GM21360 (cell line): ENCODE measurements around the gene MAPKAP1.

Experiments
- ATAC-seq: cut with Tn5 transposase; IDR thresholded peaks from one replicate; pipeline ENCODE4 v1.9.1; 2021; ENCODE audit warnings: mild to moderate bottlenecking, moderate library complexity; ENCODE audit not compliant: unreplicated experiment

Gene MAPKAP1

DNA sequence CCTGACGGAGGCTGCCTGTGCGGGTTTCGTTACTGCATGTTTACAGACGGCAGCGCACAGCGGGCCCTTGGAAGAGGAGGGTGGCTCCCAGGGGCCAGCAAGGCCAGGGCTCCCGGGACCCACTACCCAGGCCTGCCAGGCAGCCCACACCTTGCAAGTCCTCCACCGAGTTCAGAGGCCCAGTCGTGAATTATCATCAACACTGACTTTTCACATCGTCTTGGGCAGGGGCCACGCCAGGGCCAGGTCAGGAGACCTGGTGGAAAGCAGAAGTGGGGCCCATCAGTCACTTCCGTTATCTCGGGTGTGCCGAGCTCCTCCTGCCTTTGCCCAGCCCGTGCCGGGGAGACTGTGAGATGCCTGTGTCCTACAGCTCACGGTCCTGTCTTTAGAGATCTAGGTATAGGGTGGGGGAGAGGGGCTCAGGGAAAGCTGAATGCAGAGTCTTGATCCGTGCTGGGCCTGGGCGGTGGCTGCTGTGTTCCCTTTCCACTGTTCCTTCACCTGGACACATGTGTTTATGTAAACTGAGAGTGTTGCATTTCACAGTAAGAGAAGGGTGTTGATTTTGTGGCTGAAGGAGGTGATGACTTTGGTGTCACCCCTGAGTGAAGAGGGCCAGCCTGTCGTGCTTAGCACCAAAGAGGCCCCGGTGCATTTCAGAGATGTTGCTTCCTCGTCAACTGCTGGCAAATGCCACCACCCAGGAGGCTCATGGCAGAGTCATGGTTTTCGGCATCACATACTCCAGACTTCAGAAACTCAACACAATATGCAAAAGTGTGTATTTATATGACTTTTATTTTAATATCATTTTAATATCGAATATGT is 270.2 kb downstream of the MAPKAP1 start:
- no peak for ATAC-seq

DNA sequence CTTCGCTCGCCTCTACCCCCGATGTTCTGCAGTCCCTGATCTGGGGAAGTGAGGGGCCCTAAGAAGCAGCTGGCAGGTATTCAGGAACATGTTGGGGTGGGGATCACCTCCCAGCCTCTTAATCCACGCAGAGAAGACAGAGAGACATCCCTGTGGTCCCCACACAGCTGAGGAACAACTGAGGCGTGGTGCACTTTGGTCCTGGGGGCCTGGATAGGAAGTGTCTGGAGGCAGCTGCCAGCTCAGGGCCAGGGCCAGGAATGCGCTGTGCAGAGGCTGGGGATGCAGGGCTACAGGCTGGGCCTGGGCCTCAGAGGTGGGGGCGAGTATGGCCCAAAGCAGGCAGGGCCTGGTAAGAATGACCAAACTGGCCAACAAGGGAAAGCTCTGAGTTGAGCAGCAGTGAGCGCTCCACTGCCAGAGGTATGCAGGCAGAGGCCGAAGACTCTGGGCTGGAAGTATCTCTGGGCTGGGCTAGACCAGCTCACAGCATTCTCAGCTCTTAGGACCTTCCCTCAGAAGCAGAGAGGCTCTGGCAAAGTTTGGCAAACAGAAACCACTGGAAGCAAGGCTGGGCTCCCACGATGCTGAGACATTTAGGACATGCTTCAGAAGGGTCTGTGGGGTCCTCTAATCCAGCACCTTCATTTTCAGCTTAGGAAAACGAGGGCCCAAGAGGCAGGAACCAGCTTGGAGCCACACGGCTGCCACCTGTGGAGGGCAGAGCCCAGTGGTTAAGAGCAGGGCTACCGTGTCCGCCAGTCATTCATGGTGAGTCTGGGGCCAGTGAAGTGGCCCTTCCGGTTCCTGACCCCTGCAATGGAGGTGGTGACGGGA is 271.0 kb downstream of the MAPKAP1 start:
- ATAC-seq, result no peak

DNA sequence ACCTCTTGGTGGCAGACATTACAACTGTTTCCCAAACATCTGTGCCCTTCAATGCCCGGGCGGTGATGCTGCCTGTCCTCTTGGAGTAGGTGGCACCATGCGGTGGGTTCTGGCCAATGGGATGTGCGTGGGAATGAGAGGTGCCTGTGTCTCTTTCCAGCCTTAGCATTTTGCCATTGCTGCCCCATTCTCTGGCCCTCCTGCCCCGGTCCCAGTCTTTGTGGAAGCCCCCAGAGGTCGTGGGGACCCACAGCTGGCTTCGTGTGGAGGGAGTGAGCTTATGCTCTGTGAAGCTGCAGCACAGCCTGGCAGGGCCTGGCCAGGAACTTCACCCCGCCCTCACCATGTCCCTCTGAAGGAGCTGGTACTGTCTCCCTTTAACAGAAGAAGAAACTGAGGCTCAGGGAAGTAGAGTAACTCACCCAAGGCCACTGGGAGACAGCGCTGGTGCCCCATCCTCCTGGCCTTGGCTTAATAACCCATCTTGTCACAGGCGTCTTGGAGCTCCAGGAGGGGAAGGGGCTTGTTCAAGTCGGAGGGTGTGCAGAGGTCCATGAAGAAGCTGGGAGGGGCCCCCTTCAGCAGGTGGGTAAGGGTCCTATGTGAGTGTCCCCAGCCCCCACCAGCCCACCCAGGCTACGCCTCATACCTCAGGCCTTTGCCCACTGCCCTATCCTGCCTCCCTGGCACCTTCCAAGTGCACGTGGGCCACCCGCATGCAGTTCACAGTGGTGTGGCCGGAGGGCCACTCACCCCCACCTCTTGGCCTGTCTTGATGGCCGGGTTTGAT is 271.8 kb downstream of the MAPKAP1 start:
- ATAC-seq, result no peak

DNA sequence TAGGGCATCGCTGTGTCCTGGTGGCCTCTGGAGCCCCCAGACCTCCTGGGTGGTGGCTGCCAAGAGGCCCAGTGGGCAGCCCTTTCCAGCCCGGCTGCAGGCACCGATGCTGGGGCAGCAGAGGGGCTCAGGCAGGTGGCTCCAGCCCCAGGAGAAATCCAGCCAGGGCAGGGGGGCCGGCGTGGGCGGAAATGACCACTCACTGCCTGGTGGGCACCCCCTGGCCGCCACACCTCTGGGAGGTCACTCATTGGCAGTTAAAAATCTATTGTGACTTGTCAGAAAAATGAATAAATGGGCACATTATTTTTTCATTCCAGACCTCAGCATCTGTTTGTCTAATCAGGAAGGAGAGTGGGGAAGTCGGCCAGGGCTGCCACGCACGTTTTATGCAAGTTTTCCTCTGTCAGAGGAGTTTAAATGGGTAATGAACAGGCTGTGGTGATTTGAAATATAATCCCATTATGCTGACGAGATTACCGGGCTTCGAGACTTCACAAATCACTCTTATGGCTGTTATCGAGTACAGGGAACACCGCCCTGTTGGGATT is 273.5 kb downstream of the MAPKAP1 start:
- ATAC-seq, result no peak

DNA sequence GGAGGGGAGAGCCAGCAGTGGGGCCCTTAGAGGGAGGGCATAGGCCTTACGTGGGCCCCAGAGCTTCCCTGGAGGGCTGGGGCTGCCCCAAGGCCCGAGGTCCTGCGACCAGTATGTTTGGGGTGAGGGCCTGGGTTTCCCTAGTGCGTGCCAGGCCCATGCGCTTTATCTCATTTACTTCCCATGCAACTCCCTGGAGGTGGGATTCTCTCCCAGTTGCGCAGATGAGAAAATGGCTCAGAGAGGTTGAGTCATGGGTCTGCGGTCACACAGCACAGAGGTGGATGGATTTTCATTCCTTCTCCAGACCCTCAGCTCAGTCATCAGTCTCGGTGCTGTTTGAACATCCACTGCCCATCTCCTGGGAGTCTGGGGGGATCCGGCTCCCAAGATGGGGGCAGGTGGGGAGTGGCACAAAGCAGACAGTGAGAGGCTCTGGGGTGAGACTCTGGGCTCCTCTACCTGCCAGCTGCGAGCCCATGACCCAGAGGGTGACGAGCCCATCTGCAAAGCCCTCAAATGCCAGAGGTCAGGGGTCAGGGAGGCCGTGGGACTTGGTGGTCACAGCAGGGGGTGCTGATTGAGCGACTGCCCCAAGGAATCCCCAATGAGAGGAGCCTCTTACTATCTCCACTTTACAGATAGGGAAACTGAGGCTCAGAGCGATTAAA is 274.2 kb downstream of the MAPKAP1 start:
- no peak for ATAC-seq

DNA sequence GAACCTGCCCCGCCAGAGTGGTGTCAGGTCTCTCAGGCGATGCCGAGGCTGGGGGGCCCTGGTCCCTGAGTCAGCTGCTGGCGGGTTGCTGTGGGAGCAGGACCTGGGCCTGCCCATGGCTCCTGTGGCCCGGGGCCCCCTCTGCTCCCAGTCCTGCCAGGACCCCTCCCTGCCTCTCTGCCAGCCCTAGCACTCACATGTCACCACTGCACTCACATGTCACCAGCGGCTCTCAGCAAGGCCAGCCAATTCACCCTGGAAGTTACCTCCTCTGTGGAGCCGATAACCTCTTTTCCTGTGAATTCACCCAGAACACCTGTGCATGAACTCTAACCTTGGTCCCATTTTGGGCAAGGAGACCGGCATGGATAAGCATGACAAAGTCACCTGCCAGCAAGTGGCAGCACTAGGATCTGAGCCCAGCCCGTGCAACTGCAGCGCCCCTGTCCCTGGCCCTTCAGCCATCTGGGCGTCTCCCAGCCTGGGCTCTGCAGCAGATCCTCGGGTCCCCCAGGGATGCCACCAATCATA is 275.2 kb downstream of the MAPKAP1 start:
- ATAC-seq, result no peak

DNA sequence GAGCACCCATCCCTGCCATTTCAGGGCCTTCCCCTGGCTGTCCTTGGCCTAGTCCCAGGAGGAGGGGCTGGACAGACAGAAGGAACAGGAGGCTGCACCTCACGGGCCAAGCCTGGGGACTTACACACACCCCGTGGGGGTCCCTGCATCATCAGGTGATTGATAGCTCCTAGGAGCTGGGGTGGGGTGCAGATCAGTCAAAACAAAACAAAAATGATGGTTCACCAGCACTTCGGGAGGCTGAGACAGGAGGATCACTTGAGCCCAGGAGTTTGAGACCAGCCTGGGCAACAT is 276.0 kb downstream of the MAPKAP1 start:
- ATAC-seq, result no peak

DNA sequence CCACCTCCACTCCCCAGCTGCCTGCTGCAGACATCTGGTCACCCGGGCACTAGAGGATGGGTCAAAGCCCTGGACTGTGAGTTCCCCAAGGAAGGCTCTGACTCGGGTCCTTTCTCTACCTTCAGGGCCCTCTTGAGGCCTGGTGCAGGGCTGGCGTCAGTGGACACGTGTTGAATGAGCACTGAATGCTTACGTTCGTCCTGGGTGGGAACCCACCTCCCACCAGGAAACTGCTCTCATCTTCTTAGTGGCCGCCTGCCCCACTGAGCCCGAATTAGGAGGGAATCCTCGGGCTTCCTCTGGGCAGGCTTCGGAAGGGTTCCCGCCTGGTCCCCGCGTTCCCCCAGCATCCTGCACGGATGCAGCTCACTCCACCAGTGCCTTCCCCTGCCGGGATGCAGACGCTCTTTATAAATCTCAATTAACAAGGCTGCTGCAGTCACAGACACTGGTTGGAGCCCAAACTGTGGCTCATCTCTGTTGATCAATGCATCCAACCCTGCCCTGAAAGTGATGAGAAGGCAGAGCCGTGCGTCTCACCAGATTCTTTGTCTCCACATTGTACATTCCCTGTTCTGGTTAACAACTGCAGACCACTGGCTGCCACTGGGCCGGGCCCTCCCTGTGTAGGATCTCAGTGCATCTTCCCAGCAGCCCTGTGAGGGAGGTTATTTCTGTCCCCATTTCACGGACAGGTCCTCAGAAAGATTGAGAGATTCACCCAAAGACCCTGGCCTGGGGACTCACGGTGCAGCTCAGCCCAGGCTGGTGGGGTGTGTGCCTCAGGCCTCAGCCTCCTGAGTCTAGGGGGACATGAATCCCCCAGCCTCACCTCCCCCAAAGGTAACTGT is 276.6 kb downstream of the MAPKAP1 start:
- no peak for ATAC-seq

DNA sequence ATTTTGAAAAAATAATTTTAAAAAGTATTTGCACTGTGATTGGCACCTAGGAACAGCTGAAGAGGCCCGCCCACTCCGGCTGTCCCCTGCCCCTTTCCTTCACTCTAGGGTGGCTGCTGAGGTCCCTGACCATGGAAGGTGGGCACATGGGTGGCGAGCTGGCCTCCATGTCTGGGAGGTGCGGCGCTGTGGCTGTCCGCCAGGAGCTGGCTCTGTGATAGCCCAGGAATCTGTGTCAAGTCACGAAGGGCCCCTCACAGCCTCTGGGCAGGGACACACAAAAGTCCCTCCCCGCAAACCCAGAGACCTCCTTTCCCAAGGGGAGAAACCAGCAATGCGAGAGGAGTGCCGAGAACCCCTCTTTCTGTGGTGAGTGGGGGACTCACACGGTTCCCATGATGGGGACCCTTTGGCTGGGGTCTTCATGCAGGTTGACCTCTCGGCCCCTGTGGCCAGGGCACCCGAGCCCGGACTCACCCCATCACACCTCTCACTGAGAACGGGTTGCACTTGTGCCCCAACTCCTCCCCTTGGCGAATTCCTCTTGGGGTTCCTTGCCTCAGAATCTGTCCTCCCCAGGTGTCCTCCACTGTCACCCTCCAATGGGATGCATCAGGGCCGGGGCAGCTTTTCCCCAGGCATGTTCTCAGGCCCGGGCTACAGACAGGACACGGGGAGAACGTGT is 277.4 kb downstream of the MAPKAP1 start:
- ATAC-seq, result no peak

DNA sequence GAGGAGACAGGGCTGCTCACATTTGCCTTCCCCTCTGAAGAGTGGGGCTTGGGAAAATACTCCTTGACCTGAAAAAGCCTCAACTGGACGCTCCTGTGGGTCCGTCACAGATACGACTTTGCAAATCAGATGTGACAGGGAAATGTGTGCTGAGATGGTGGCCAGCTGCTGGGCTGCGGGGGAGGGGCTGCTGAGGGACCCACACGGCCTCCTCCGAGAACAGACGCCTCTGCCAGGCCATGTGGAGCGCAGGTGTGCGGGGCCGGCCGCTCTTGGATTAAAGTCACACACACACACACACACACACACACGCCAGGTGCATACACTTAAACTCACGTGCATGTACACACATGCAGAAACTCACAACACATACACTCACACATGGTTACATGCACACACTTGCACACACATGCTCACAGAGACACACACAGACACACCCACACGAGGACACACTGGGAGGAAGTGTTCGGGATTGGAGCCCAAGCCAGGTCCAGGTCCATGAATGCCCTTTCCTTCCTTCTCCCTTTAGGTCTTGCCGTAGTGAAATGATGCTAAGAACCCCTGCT is 278.0 kb downstream of the MAPKAP1 start:
- no peak for ATAC-seq

DNA sequence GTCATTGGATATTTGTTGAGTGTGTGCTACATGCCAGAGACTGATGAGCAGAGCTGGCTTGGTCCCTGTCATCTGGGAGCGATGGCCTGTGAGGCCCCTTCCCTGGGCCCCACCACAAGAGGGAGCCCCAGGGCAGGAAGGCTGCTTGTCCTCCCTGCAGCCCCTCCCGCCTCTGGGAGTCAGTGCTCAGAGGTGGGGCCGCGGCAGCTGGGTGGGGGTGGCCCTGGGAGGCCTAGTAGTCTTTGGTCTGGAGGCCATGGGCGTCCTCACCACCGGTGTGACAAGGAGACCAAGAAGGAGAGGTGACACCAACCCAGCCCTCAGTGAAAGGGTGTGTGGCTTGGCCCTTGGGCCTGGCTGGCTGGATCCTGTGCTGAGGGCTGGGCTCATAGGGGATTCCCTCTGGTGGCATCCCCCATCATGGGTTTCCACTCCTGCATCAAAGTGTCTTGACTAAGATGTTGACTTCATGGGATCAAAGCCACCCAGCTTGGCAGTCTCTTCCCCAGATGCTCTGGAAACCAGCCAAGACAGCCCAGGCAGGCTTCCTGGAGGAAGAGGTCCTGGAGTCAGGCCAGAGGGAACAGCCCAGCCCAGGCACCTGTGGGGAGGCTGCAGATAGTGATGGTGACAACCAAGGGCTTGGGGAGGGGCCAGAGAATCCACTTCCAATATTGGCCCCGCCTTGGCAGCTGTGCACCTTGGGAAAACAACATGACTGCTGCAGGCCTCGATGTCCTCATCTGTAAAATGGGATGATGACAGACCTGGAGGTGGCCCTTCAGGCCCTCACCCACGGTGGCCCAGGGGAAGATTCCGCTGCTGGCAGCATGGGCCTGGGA is 278.7 kb downstream of the MAPKAP1 start:
- ATAC-seq, result no peak

DNA sequence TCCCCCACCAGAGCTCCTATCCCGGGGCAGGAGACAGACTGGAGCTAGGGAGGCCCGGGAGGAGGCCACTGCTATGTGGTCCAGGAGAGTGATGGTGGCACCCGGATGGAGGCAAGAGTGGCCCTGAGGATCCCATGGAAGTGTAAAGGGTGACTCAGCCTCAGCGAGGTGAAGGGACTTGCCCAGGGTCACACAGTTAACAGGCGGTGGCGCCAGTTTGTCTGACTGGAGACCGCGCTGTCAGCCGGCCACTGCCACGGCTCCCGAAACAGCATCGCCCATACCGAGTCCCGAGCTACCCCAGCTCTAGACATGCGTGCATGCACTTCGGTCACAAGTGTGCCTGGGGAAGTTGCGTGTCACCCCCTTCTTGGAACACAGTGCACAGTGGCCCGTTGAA is 279.5 kb downstream of the MAPKAP1 start:
- ATAC-seq, result no peak

DNA sequence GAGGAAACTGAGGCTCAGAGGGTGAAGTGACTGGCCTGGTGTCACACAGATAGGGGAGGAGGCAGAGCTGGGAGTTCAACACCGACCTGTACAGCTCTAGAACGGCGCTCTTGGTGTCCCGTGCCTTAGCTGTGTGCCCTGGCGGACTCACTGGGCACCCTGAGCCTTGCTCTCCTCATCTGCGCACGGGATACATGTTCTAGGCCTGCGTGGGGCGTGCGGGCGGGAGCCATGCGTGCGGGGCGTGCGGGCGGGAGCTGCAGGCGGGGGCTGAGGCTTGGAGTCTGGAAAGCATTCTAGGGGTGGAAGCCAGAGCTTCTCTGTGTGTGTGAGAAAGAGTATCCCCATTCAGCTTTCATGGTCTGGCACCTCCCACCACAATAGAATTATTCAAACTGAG is 280.1 kb downstream of the MAPKAP1 start:
- no peak for ATAC-seq

DNA sequence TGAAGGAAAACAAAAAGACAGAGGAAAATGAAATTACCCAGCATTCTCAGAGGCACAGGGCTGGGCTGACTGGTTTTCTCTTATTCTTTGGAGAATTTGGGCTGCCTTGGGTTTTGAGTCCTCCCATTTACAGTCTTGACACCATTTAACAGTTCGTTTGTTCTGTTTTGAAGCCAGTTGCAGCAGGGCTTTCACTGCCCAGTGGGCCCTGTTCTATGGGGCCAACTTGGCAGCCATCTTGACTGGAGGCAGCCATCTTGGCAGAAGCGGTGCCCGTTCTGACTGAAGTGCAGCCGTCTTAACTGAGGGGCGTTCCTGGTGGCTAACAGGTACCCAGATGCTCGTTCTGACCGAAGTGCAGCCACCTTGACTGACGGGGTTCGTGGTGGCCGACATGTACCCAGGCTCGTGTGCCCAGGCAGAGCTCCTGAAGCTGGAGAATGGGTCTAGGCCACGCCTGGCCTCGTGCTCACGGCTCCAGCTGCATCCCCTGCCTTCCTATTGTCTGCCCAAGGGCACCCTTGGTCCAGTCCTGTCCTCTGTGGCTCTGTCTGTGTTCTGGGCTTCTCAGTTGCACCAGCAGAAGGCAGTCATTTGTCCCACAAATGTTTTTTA is 281.0 kb downstream of the MAPKAP1 start:
- ATAC-seq, result no peak

DNA sequence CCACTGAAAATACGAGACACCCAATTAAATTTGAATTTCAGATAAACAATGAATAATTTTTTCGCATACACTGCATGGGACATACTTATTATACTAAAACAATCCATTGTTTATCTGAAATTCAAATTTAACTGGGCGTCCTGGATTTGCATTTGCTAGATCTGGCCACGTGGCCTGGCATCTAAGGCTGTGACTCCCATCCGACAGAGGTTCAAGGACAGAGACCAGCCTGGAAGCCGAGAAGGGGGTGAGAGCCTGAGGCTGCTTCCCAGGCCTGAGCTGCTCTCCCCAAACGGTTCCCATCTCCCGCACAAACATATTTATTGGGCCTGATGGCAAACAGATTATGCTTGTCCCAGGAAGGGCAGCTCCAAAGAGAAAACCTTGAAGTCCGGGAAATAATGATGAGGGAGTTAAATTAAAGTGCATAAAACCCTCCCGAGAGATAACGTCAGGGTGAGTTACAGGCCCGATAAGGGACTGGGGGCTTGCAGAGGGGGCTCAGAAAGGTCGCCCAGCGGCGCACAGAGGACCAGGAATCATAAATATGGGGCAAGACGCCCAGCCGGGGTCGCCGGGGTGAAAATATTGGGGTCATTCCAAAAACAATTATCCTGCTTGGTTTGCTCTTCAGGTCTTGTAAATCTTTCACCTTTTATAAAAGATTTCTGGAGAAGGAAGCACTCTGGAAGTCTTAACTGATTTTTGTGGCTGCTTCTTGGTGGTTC is 281.7 kb downstream of the MAPKAP1 start:
- ATAC-seq, result no peak

DNA sequence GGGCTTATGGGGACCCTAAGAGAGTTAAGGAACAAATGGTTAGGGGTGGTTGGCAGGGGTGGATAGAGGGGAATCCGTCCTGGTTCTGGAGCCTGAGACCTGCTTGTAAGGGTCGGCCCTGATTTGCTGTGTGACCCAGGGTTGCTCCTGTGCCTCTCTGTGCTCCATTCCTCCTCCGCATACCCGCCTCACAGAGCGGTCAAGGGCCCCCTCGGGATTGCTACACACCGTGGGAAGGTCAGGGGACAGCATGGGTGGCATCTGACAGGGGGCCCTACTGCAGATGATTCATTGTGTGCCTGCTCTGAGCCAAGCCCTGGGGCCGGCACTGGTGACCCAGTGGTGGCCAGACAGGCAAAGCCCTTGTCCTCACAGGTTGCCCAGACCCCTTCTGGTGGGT is 283.0 kb downstream of the MAPKAP1 start:
- no peak for ATAC-seq

DNA sequence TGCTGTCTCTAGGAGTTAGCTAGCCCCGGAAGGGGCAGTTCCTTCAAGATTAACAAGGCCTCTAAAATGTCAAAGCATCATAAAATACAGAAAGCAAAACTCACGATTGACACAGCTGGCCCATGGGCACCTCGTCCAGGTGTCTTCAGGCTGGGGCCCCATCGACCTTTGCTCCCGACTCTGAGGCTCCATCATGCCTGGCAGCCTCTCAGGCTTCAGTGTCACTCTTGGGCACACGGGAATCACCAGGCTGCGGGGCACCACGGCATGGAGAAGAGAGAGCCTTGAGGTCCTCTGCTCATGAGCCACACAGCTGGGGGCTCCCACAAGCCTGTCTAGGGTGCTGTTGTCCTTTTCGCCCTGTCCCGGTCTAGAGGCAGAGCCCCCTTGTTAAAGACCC is 284.2 kb downstream of the MAPKAP1 start:
- ATAC-seq, result no peak
